GM21526 (cell line): ENCODE results near the gene MYO5B.
"Not testable (repeated sequence)": the region's sequence is repeated elsewhere in the genome, so short reads cannot be mapped to it uniquely, and the experiment has no call there.

Source experiments
- ATAC-seq: cut with Tn5 transposase; IDR thresholded peaks from one replicate; pipeline ENCODE4 v1.9.1; 2021; ENCODE audit warnings: moderate library complexity; ENCODE audit not compliant: unreplicated experiment, low FRiP score

Gene MYO5B

DNA sequence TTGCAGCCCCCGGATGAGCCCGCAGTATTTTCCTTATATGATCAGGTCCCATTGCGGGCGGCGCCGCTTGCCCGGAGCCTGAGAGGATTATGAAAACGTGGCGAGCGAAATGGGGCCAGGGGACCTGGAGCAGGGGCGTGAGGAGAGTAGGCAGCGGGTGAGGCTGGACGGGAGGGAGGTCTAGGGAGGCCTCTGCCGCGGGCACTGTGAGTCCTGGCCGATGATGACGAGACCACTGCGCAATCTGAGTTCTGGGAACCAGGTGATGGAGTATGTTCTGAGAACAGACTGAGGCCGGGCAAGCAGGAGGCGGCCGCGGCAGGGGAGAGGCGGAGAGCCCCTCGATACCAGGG is 380.8 kb downstream of the MYO5B start:
- ATAC-seq: peak; percentile 29

DNA sequence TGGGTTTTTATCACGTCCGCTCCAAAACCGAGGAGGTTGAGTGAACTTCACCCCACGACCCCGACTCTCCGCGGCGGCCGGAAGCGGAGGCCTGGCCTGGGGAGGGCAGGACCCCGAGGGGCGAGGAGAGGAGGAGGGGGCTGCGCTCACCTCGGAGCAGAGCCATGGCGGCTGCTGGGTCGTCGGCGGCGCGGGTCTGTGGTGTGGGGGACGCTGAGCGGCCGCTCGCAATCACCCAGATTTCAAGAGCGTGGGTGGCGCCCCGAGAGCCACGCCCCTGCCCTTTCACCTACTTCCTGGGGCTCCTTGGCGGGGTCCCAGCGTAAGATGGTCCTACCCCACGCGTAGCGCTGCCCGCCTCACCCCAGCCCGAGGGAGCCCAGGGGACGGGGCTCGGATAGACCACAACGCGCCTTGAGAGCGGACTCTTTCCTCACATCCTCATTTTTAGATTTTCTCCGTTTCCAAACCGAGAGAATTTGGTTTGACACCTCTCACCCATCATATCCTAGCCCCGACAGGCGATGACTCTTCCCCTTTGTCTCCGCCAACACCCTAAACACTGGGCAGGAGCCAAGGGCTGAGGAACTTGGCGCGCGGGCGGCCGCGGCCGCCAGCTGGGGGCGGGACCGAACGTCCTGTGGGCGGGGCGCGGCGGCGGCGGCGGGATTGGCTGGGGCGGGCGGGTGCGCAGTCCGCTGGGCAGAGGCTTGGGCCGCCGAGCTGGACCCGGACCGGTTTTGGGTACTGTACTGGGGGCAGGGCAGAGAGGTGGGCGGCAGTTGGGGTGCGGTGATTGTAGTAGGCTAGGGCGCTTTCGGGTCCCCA is 381.4 kb downstream of the MYO5B start, which contains the start of gene ACAA2:
ACAA2 (minus strand) TSS at position 215 of the 828 bp plus-strand sequence; CDS start at position 166, 49 bp downstream.
- peak; percentile 76 for ATAC-seq

DNA sequence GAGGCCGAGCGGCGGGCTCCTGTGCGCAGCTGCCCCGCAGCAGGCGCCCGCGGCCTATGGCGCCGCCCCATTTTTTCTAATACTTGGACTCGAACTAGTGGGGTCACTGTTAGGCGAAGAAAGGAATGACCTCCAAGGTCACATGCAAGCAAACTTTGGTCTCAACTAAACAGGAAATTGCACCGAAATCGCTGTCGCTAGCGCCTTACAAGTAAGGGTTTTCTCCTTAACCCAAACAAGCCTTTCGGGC is 382.0 kb downstream of the MYO5B start:
- ATAC-seq: peak; percentile 35

DNA sequence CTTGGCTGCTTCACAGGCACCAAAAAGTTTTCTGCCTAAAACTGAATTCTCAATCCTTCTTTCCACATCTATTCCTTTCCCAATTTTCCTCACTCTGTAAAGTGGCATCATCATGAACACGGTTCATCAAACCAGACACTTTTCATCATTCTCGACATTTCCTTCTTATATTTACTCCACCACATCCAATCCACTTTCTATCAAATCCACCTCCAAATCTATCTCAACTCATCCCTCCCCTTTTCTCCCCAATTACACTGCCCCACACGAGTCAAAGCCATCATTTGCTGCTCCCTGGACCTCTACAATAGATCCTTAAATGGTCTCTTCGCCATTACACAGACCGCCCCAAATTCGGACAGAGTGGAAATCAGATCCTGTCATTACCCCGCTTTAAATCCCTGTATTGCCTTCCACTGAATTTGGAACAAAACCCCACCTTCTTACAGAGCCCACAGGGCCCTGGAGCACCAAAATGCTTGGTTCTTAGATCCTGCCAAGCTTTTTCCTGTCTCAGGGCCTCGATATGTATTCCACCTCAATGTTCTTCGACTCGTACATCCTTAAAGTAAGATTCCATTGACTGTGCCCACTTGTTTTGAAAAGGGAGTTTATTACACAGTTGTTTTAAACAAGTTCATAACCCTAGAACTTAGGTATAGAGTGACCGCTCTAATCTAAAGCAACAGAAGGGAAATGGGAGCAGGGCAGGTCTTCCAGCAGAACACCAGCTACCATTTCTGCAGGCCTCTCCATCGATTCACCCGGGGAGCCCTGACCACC is 382.5 kb downstream of the MYO5B start:
- no peak for ATAC-seq

DNA sequence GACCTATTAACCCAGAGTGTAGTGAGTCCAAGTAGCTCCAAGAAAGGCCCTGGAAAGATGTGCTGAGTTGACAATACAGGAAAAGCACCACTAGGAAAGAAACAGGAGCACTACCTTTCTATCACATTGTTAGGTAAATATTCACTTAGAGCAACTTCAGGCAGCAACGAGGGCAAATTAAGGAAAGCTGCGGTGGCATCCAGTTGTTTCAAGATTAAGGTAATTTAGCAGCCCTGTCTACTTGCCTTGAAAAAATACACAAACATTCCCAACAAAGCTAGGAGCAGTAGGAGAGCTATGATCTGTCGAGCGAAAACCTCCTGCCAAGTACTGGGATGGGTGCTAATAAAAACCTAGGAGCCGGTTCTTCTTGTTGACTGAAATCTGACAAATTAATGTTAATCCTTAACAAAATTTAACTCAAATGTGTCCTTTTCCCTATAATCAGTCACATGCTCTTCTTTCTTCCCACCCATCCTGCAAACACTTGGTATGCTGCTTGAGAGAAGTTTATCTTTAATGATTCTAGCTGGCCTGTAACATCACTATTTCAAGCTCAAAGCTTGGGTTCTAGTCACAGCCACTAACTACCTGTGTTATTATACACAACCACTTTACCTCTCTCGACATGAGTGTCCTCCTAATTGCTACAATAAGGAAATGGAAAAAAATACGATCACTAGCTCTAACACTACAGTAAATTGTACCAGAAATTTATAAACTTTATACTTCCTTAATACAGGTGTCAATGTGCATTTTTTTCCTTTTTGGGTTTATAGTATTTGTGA is 383.6 kb downstream of the MYO5B start:
- no peak for ATAC-seq

DNA sequence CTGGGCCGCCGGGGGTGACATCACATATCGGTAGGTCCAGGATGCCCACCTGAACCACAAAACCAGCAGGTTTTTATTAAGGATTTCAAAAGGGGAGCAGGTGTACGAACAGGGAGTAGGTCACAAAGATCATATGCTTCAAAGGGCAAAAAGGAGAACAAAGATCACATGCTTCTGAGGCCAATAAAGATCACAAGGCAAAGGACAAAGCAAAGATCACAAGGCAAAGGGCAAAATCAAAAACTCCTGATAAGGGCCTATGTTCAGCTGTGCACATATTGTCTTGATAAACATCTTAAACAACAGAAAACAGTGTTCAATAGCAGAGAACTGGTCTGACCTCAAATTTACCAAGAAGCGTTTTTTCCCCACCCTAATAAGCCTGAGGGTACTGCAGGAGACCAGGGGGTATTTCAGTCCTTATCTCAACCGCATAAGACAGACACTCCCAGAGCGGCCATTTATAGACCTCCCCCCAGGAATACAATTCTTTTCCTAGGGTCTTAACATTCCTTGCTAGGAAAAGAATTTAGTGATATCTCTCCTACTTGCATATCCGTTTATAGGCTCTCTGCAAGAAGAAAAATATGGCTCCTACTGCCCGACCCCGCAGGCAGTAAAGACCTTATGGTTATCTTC is 386.3 kb downstream of the MYO5B start:
- ATAC-seq: not testable (repeated sequence)

DNA sequence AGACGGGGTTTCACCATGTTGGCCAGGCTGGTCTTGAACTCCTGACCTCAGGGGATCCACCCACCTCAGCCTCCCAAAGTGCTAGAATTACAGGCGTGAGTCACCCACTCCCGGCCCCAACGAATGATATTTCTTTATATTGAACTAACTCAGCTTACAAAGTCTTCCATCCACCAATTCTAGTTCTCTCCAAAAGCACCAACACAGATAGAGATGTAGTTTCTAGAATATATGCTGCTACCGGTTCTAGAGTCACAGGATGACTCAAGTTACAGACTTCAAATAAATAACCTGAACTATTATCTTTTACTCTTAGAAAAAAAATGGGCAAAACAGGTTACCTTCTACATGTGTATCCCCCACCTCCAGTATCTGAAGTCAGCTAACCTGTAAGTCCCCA is 390.9 kb downstream of the MYO5B start:
- ATAC-seq: no peak

DNA sequence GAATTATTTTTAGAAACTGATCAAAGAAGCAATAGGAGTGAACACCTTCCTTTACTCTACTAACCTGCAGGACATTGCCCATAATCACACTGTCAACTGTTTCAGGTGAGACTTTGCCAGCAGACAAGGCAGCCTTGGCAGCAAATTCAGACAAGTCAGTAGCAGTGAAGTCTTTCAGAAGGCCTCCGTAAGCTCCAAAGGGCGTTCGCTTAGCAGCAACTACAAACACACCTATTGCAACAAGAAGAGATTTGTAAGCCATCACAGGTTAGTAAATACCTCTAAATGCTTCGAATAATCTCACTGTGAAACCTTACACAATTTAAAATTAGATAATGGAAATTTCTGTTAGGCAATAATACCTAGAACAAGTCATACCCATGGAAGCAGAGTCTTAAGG is 392.3 kb downstream of the MYO5B start:
- no peak for ATAC-seq

DNA sequence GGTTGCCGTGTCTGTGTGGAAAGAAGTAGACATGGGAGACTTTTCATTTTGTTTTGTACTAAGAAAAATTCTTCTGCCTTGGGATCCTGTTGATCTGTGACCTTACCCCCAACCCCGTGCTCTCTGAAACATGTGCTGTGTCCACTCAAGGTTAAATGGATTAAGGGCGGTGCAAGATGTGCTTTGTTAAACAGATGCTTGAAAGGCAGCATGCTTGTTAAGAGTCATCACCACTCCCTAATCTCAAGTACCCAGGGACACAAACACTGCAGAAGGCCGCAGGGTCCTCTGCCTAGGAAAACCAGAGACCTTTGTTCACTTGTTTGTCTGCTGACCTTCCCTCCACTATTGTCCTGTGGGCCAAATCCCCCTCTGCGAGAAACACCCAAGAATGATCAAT is 394.5 kb downstream of the MYO5B start:
- not testable (repeated sequence) for ATAC-seq

DNA sequence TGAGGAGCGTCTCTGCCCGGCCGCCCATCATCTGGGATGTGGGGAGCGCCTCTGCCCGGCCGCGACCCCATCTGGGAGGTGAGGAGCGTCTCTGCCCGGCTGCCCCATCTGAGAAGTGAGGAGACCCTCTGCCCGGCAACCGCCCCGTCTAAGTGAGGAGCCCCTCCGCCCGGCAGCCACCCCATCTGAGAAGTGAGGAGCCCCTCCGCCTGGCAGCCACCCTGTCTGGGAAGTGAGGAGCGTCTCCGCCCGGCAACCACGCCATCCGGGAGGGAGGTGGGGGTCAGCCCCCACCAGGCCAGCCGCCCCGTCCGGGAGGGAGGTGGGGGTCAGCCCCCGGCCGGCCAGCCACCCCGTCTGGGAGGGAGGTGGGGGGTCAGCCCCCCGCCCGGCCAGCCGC is 395.1 kb downstream of the MYO5B start:
- ATAC-seq: not testable (repeated sequence)

DNA sequence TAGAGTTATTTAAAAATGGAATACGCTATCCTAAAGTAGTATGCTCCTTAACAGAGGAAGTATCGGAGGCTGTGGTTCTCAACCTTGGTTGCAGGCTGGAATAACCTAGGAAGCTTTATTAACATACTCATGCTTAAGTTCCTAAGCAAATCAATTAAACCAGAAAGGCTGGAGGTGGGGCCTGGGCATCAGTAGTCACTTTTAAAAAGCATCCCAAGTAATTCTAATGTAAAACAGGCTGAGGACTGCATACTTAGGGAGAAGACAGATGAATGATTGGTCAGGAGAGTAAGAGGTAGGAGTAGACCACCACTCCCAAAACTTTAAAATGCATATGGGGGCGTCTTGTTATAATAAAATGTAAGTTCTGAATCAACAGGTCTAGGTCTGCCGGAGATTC is 396.9 kb downstream of the MYO5B start:
- ATAC-seq: no peak

DNA sequence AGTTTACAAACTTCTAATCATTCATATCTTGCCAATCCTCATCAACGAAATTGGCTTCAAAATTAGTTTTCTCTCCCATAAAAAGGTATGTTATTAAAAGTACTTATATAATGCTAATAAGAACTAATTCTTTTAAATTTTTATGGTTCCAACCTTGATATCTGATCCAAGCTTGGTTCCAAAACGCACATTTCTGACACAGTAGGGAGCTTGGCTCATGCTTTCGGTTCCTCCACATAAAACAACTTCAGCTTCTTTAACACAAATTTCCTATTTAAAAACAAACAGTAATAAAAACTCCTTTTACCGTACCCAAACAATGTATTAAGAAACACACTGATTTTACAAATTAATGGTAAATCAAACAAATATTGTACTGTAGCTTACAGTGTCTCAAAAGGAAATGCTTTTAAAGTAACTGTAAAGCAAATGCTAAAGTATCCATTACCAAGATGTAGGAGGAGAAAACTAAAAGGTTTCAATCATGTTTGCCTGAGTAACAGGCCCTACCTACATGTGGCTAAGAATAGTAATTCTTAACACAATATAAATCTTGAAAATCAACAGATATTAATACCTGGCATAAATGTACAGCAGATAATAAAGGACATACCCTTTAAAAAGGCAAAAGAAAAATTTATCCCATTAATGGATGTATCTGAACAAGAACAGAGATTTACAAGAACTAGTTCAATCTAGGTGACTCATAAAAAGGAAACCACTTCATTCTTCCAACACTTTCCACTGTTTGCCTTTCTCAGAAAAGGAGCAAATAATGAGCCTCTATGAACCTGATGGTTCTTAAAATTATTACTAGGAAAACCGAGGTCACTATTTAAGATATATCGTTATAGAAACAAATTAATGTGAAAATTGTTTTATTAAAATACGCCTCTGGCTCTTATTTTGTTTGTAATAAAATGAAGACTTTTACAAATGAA is 399.1 kb downstream of the MYO5B start:
- ATAC-seq: no peak

DNA sequence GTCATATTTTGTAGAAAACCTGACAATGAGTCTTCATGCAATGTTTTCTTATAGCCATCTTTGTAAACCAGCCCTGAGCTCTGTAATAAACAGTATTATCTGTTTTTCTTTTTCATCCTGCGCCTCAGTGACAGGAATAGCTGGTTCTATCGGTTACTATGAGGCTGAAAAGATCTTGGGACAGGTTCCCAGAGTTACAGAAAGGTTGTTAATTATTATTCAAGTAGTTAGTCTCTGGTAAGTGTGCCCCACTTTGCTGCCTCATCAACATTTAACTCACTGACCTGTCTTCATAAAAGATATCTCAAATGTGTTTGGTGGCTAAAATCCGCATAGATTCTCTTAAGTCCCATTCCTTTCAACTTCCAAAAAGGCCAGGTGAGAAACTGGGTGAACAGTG is 400.2 kb downstream of the MYO5B start:
- ATAC-seq: no peak

DNA sequence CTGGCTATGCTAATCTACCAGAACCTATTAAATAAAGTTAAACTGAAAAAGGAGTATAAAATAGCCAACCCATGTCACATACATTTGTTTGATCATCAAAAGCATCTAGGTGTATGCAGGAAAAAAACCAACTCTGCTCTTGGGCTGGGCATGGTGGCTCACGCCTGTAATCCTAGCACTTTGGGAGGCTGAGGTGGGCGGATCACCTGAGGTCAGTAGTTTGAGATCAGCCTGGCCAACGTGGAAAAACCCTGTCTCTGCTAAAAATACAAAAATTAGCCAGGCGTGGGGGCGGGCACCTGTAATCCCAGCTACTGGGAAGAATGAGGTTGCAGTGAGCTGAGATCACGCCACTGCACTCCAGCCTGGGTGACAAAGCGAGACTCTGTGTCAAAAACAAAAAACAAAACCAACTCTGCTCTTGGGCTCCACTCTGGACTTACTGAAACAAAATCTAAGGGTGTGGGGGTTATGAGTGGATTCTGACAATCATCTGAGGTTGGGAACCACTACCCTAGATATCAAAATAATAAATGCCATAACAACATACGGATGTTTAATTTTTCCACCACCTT is 405.3 kb downstream of the MYO5B start:
- not testable (repeated sequence) for ATAC-seq

DNA sequence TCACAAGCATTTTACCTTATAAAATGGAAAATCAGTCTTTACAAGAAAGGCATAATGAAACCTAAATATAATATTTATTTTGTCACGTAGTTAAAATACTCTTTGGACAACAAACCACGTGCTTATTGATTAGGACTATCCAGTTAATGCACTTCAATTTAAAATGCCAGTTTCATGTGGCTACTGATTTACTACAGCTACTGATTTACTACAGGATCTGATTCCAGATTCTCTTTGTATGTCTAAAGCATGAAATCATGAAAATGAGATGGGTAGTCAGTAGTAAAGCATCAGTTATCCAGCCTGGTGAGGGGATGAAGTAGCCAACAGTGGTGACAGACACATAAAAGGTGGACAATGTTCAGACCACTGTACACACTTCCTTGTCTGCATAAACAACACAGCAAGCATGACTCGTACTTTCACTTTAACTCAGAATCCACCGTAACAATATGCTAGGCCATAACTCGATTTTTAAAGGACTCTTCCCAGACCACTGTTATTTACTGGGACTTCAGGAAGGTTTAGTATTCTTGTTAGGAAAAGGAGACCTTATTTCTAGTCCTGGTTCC is 406.5 kb downstream of the MYO5B start:
- ATAC-seq: no peak

DNA sequence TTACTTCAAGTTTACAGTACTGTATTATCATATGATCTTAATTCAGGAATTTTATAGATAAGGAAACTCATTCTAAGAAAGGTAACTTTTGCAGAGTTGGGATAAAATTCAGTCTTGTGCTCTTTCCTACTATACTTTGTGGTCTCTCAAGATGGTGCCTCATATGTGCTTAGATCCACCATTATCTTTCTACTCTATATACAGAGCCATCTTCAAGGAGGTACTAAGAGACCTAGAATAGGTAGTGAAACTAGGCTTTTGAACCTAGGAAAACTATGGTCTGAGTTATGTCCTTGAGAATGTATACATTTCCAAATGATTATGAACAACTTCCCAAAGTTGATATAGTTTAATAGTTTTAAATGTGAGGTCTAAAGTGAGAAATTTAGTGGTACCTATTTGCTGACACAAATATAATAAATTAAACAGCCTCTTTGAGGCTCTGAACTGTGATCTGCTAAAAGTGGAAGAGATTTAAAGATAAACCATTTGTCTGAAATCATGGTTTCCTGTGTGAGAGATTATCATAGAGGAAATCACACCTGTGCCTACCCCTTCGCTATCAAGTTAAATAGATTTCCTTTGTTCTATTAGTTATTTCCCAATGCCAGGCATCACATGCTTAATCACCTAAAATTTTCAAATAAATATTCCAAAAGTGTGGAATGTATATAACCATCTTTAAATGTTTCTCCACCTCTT is 408.8 kb downstream of the MYO5B start:
- ATAC-seq: no peak

DNA sequence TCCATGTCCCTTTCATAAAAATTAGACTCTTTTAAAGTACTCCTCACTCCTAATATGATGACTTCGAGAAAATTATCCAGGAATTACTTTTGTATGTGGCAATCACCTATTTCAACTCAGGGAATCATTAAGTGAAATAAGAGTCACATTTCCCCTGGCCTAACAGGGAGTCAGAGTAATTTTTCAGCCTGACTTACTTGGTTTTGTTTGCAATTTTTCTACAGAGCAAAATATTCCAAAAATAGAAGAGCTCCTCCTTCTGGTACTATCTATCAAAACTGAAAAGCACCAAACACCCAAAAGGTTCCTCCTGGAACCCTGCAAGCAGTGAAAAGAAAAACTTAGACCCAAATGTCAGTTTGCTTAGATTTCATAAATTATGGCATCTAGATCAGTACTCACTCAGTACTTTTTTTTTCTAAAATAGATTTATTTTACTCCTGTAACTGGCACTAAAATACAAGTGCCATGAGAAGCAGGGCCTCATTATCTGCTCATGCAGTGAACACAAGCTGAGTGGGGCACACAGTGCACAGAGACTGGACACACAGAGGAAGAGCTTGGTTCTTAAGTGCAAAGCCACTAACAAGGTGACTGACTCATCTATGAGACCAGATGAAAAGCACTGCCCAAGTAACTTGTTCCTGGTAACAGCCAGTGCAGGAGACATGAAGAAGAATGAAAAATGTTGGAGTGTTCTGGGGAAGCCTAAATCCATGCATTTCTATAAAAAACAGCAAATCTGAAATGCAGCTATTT is 410.3 kb downstream of the MYO5B start:
- no peak for ATAC-seq

DNA sequence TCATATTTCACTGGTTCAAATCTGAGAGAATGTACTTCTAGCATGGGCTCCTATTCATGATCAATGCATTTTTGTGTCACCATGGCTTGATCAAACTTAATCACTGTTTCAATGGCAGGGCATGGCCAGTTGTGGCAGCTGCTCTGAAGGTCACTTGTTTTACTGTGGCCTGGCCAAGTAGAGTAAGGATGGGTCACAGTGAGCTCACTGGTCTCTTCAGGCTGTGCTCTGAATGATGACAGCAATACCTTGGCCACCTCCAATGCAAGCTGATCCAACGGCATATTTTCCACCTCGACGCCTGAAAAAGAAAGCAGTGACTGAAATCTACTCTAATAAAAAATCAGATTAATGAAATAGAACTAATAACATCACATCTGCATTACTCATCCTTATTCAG is 411.3 kb downstream of the MYO5B start:
- not testable (repeated sequence) for ATAC-seq
